ENCODE data around the gene VPS18. TPM values are rescaled to one million over a fixed set of nuclear protein-coding genes. Genes with fewer than 3 reads are reported as not detected.

Gene VPS18
- total RNA-seq, 1 experiment from 2014 or later, result 23.8 TPM

- H3K36me3 ChIP-seq (ENCODE audit: insufficient read depth, low read length, poor library complexity, severe bottlenecking), result no peaks in the 10 kb centered on the region
- H3K9me3 ChIP-seq (ENCODE audit: low read depth, low read length, poor library complexity, severe bottlenecking), result no peaks in the 10 kb centered on the region
- H3K27ac ChIP-seq (ENCODE audit: low read depth, low read length, poor library complexity, severe bottlenecking), result no peak overlapping the region
- CTCF ChIA-PET, result no interaction called here
- H3K27me3 ChIP-seq (replicated peaks; ENCODE audit: insufficient read depth, low read depth, low read length, poor library complexity), result no peaks in the 10 kb centered on the region
- no peak for DNase-seq (ENCODE audit: low spot score)
- H3K4me3 ChIP-seq (ENCODE audit: low read depth, low read length, poor library complexity, severe bottlenecking), result no peak overlapping the region
- TF ChIP-seq EZH2 (IDR thresholded peaks at IDR 0.05; ENCODE audit: borderline replicate concordance, low read depth, low read length, poor library complexity, severe bottlenecking), result no peak
- TF ChIP-seq CTCF (conservative IDR thresholded peaks at IDR 0.05; ENCODE audit: low read depth, low read length), result no peak
- no TSS peak for BruUV-seq (replicated peaks)
- POLR2A ChIA-PET (ENCODE audit: low non-redundant PET), result no interaction called here
- intact Hi-C loops (cut with micrococcal nuclease; ENCODE audit: unreplicated experiment), result no loop called here
- H3K4me1 ChIP-seq (ENCODE audit: insufficient read depth, low read length, poor library complexity, severe bottlenecking), result peaks cover 7% of the 10 kb centered on the region
Measured at GRCh38 chr15:40912478-40912877, 18.2 kb downstream of the VPS18 start.

GRCh38 chr15:40914013-40914412 is 19.8 kb downstream of the VPS18 start:
- Histone ChIP-seq H3K9me3 (ENCODE audit: low read depth, low read length, poor library complexity, severe bottlenecking) (no peaks in the 10 kb centered on the region), H3K4me1 (ENCODE audit: insufficient read depth, low read length, poor library complexity, severe bottlenecking) (peaks cover 5% of the 10 kb centered on the region), H3K36me3 (ENCODE audit: insufficient read depth, low read length, poor library complexity, severe bottlenecking) (no peaks in the 10 kb centered on the region), H3K27ac (ENCODE audit: low read depth, low read length, poor library complexity, severe bottlenecking) (no peak overlapping the region), H3K27me3 (replicated peaks; ENCODE audit: insufficient read depth, low read depth, low read length, poor library complexity) (no peaks in the 10 kb centered on the region), H3K4me3 (ENCODE audit: low read depth, low read length, poor library complexity, severe bottlenecking) (no peak overlapping the region)
- BruUV-seq (replicated peaks), result no TSS peak
- DNase-seq (ENCODE audit: low spot score), result no peak
- ChIA-PET CTCF (interaction anchor here (1.0 kb wide), 1 partner anchor 16 kb away, joined by 4 read pairs; no protein-coding TSS in a partner anchor), POLR2A (ENCODE audit: low non-redundant PET) (no interaction called here)
- intact Hi-C loops (cut with micrococcal nuclease; ENCODE audit: unreplicated experiment), result no loop called here
- TF ChIP-seq EZH2 (IDR thresholded peaks at IDR 0.05; ENCODE audit: borderline replicate concordance, low read depth, low read length, poor library complexity, severe bottlenecking) (no peak), CTCF (conservative IDR thresholded peaks at IDR 0.05; ENCODE audit: low read depth, low read length) (no peak)

- CTCF ChIA-PET, result interaction anchor here (1.0 kb wide), 1 partner anchor 16 kb away, joined by 4 read pairs; no protein-coding TSS in a partner anchor
- no TSS peak for BruUV-seq (replicated peaks)
- Histone ChIP-seq H3K4me3 (ENCODE audit: low read depth, low read length, poor library complexity, severe bottlenecking) (no peak overlapping the region), H3K4me1 (ENCODE audit: insufficient read depth, low read length, poor library complexity, severe bottlenecking) (peaks cover 5% of the 10 kb centered on the region), H3K27me3 (replicated peaks; ENCODE audit: insufficient read depth, low read depth, low read length, poor library complexity) (no peaks in the 10 kb centered on the region), H3K27ac (ENCODE audit: low read depth, low read length, poor library complexity, severe bottlenecking) (no peak overlapping the region), H3K36me3 (ENCODE audit: insufficient read depth, low read length, poor library complexity, severe bottlenecking) (no peaks in the 10 kb centered on the region), H3K9me3 (ENCODE audit: low read depth, low read length, poor library complexity, severe bottlenecking) (no peaks in the 10 kb centered on the region)
- POLR2A ChIA-PET (ENCODE audit: low non-redundant PET), result no interaction called here
- intact Hi-C loops (cut with micrococcal nuclease; ENCODE audit: unreplicated experiment), result no loop called here
- no peak for DNase-seq (ENCODE audit: low spot score)
- TF ChIP-seq EZH2 (IDR thresholded peaks at IDR 0.05; ENCODE audit: borderline replicate concordance, low read depth, low read length, poor library complexity, severe bottlenecking) (no peak), CTCF (conservative IDR thresholded peaks at IDR 0.05; ENCODE audit: low read depth, low read length) (peak; percentile 50)
Measured at GRCh38 chr15:40914486-40914885, 20.2 kb downstream of the VPS18 start.

All from A673 (cell line).